ENCODE results near the gene ADARB1.

ADARB1 gene

GRCh38 chr21:45225041-45225740 lies 150.8 kb downstream of the ADARB1 start:
- ChIA-PET CTCF (no interaction called here), POLR2A (no interaction called here)
- DNase-seq (ENCODE audit: extremely low spot score), result no peak
- no peak for TF ChIP-seq CTCF (IDR thresholded peaks at IDR 0.05; ENCODE audit: control extremely low read depth, extremely low read depth, low read depth, missing control alignments)

DNA sequence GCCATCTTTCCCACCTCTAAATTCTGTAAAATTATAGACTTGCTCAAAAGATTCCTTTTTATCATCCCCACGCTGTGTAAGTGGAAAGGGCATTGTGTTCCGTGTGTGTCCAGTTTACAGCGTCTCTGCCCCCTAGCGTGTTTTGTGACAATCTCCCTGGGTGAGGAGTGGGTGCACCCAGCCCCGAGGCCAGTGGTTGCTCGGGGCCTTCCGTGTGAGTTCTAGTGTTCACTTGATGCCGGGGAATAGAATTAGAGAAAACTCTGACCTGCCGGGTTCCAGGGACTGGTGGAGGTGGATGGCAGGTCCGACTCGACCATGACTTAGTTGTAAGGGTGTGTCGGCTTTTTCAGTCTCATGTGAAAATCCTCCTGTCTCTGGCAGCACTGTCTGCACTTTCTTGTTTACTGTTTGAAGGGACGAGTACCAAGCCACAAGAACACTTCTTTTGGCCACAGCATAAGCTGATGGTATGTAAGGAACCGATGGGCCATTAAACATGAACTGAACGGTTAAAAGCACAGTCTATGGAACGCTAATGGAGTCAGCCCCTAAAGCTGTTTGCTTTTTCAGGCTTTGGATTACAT lies 151.5 kb downstream of the ADARB1 start:
- no peak for DNase-seq (ENCODE audit: extremely low spot score)
- no peak for TF ChIP-seq CTCF (IDR thresholded peaks at IDR 0.05; ENCODE audit: control extremely low read depth, extremely low read depth, low read depth, missing control alignments)
- CTCF ChIA-PET, result no interaction called here
- POLR2A ChIA-PET, result no interaction called here

DNA sequence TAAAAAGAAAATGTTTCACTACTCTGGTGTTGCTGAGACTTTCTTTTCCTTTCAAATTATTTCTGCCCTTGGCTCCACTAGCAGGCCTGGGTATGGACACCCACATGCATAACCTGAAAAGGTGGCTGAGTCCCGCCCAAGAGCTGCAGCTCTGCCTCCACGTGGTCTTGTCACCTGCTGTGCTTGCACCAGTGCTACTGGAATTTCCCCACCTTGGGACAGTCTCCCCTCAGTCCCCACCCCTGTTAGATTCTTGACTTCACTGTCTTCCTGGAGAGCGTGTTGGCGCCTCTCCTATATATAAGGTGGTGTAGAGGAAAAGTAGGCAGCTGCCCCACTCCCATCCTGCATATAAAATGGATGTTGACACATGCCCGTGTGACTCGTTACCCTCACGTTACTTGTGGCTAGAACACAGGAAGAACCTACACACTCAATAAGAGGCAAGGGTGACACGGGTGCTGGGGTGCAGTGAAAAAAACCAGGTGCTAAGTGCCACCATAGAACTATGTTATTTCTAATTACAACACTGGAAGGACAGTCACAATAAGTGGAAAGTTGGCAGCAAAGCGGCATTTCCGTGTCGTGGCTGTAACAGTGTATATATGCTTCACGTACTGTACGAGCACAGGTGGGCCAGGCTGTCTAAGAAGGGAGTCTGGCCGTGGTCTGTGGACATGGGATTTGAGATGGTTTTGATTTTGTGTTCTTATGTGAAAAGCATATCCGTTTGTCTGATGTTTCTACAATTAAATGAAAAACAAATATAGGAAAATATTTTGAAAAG lies 152.4 kb downstream of the ADARB1 start:
- ChIA-PET POLR2A (no interaction called here), CTCF (interaction anchor here (1.1 to 2.0 kb wide), 2 partner anchors 15 to 85 kb away, joined by 3 to 5 read pairs; no protein-coding TSS in a partner anchor)
- TF ChIP-seq CTCF (IDR thresholded peaks at IDR 0.05; ENCODE audit: control extremely low read depth, extremely low read depth, low read depth, missing control alignments), result no peak
- DNase-seq (ENCODE audit: extremely low spot score), result no peak

GRCh38 chr21:45227735-45228134 lies 153.4 kb downstream of the ADARB1 start:
- CTCF ChIA-PET, result interaction anchor here (1.1 to 2.0 kb wide), 3 partner anchors 10 to 86 kb away, joined by 3 to 5 read pairs (median 3); no protein-coding TSS in a partner anchor
- TF ChIP-seq CTCF (IDR thresholded peaks at IDR 0.05; ENCODE audit: control extremely low read depth, extremely low read depth, low read depth, missing control alignments), result no peak
- POLR2A ChIA-PET, result no interaction called here
- DNase-seq (ENCODE audit: extremely low spot score), result no peak

DNA sequence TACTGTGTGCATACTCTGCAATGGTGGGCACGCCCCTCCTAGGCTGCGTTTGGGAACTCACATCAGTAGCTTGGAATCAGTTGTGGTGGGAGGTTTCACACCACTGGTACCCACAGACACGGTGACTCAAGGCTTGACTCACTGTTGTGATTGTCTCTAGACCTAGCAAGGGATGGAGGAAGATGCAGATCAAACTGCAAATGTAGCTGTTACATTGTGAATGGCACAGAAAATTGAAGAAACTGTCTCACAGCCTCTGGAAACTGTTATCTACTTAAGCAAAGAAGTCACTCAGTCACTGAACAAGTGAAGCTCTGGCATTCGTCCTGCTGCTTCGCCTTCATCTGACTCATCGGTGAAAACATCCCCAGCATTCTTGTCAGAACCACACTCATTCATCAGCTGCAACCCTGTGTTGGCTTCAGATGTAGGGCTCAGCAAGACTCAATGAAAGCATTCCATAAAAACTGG lies 153.8 kb downstream of the ADARB1 start:
- no peak for TF ChIP-seq CTCF (IDR thresholded peaks at IDR 0.05; ENCODE audit: control extremely low read depth, extremely low read depth, low read depth, missing control alignments)
- DNase-seq (ENCODE audit: extremely low spot score), result no peak
- POLR2A ChIA-PET, result no interaction called here
- CTCF ChIA-PET, result interaction anchor here (1.1 to 2.0 kb wide), 3 partner anchors 11 to 87 kb away, joined by 3 to 5 read pairs (median 3); no protein-coding TSS in a partner anchor

DNA sequence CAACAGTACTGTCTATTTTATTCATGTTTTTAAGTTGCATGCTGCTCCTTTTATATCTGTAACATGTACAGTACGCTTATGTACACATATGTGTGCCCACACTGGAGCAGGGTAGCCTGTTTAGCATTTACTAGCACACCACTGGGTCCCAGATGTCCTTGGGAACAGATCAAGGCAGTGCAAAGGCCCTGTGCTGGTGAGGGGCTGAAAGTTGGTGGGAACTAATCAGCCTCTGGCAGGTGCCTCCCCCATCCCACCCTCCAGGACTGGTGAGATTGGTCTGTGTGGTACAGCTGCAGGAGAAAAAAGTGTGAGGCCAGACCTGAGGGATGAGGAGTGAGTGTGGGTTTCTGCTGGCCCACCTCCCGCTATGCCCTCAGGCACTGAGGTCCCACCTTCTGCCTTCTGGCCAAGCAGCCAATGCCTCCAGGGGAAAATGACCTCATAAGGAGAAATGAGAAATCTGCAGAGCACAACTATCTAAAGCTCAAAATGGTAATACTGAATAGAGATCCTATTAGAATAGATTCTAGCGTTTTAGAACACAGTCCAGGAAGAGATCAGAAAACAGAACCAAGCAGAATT lies 154.4 kb downstream of the ADARB1 start:
- CTCF ChIA-PET, result interaction anchor here (1.1 to 2.0 kb wide), 2 partner anchors 12 to 87 kb away, joined by 3 to 5 read pairs; no protein-coding TSS in a partner anchor

More for the DNA sequence above, 154.4 kb downstream of the ADARB1 start:
- POLR2A ChIA-PET, result no interaction called here
- DNase-seq (ENCODE audit: extremely low spot score), result no peak
- TF ChIP-seq CTCF (IDR thresholded peaks at IDR 0.05; ENCODE audit: control extremely low read depth, extremely low read depth, low read depth, missing control alignments), result no peak

Measured in GM10248 (cell line).